B cell (primary cell): ENCODE data around the gene MED26. TPM values are rescaled to one million over a fixed set of nuclear protein-coding genes. Genes with fewer than 3 reads are reported as not detected.
"Not testable (repeated sequence)": the region's sequence is repeated elsewhere in the genome, so short reads cannot be mapped to it uniquely, and the experiment has no call there.

Source experiments
- ATAC-seq: fragments of 200-7000 bp; cut with Tn5 transposase; one replicate; pipeline ENCODE4 v1.10.0; 2021; ENCODE audit warnings: low read depth, mild to moderate bottlenecking, moderate number of reproducible peaks, moderate library complexity
- CTCF ChIA-PET: fragments of 350-600 bp; sonication (Branson Sonifier 250); formaldehyde crosslinking; loops from one replicate; lab custom pipeline; 2021; ENCODE audit warnings: antibody characterized with exemption, inconsistent platforms; lab: Charles Lee
- POLR2A ChIA-PET: fragments of 350-600 bp; sonication (Branson Sonifier 250); formaldehyde crosslinking; loops from one replicate; lab custom pipeline; 2021; ENCODE audit warnings: antibody characterized with exemption; lab: Charles Lee
- DNase-seq: peaks from one replicate; pipeline ENCODE4 v3.0.0; 2013
- H2AFZ ChIP-seq: 2 replicates; pipeline ENCODE4 v1.6.1; 2012; ENCODE audit warnings: mild to moderate bottlenecking, low read depth, low read length; ENCODE audit not compliant: insufficient read depth, poor library complexity, severe bottlenecking
- H3K27ac ChIP-seq, 2 donors: 1 replicate in 1 of 2; 2 replicates in 1 of 2; pipeline ENCODE4 v1.5.1; 2012 to 2013; ENCODE audit warnings: low read length in 2 of 2, mild to moderate bottlenecking in 2 of 2, moderate library complexity in 1 of 2
- H3K27me3 ChIP-seq, 4 experiments: fragments of 200-600 bp in 1 of 4; sonication (generic) in 1 of 4; replicated peaks in 1 of 4; 1 replicate in 2 of 4; 2 replicates in 2 of 4; pipeline versions ENCODE4 v1.6.1 to v1.7.0; 2013 to 2016; ENCODE audit warnings: low read length in 3 of 4, mild to moderate bottlenecking in 2 of 4, mixed read lengths in 1 of 4, moderate library complexity in 1 of 4; ENCODE audit not compliant: insufficient read depth in 4 of 4, control insufficient read depth in 3 of 4; ENCODE audit errors: control extremely low read depth in 1 of 4
- H3K36me3 ChIP-seq, 2 experiments: replicated peaks in 1 of 2; 1 replicate in 1 of 2; 2 replicates in 1 of 2; pipeline versions ENCODE4 v1.6.1 to v1.7.1; 2013; ENCODE audit warnings: low read length in 1 of 2; ENCODE audit not compliant: insufficient read depth in 2 of 2, control insufficient read depth in 1 of 2; ENCODE audit errors: control extremely low read depth in 1 of 2, extremely low read depth in 1 of 2
- H3K4me1 ChIP-seq, 2 donors: fragments of 200-600 bp in 1 of 2; sonication (generic) in 1 of 2; 1 replicate in 1 of 2; 2 replicates in 1 of 2; pipeline versions ENCODE4 v1.5.1 to v1.6.1; 2013 to 2017; ENCODE audit warnings: low read length in 2 of 2; ENCODE audit not compliant: control insufficient read depth in 2 of 2, insufficient read depth in 2 of 2
- H3K4me2 ChIP-seq: replicated peaks from 2 replicates; pipeline ENCODE3; 2012; ENCODE audit warnings: mild to moderate bottlenecking, low read depth, low read length; ENCODE audit not compliant: poor library complexity, severe bottlenecking
- H3K4me3 ChIP-seq, 5 experiments: fragments of 200-600 bp in 1 of 5; sonication (generic) in 1 of 5; 1 replicate in 3 of 5; 2 replicates in 2 of 5; pipeline versions ENCODE4 v1.5.1 to v1.7.0; 2011 to 2016; ENCODE audit warnings: low read length in 4 of 5, mild to moderate bottlenecking in 4 of 5, low read depth in 2 of 5, control low read depth in 1 of 5, moderate library complexity in 1 of 5; ENCODE audit not compliant: insufficient read depth in 1 of 5; ENCODE audit errors: control extremely low read depth in 1 of 5, extremely low read depth in 1 of 5
- H3K79me2 ChIP-seq: fragments of 200-600 bp; sonication (generic); one replicate; pipeline ENCODE4 v1.6.0; 2016; ENCODE audit warnings: low read length; ENCODE audit not compliant: control insufficient read depth, insufficient read depth
- H3K9ac ChIP-seq: fragments of 200-600 bp; sonication (generic); 2 replicates; pipeline ENCODE4 v1.6.1; 2017; ENCODE audit warnings: mild to moderate bottlenecking, low read length, moderate library complexity
- H3K9me3 ChIP-seq, 3 donors: one replicate each; pipeline versions ENCODE4 v1.6.1 to v1.7.1; 2013; ENCODE audit warnings: low read length in 2 of 3; ENCODE audit not compliant: control insufficient read depth in 2 of 3, insufficient read depth in 1 of 3; ENCODE audit errors: control extremely low read depth in 1 of 3
- H4K20me1 ChIP-seq: 2 replicates; pipeline ENCODE4 v1.6.0; 2012; ENCODE audit warnings: mild to moderate bottlenecking, low read length; ENCODE audit not compliant: insufficient read depth, control insufficient read depth, poor library complexity, severe bottlenecking
- H3K27ac Mint-ChIP-seq: one replicate; pipeline ENCODE4 v1.8.0; 2021; ENCODE audit warnings: mixed read lengths
- H3K27me3 Mint-ChIP-seq: one replicate; pipeline ENCODE4 v1.8.0; 2021; ENCODE audit warnings: mixed read lengths
- H3K4me1 Mint-ChIP-seq: one replicate; pipeline ENCODE4 v1.8.0; 2021; ENCODE audit warnings: mixed read lengths
- H3K4me3 Mint-ChIP-seq: one replicate; pipeline ENCODE4 v1.8.0; 2021; ENCODE audit warnings: mixed read lengths
- H3K9me3 Mint-ChIP-seq: one replicate; pipeline ENCODE4 v1.8.0; 2022; ENCODE audit warnings: mixed read lengths; ENCODE audit not compliant: insufficient read depth
- EZH2 ChIP-seq: IDR thresholded peaks from 2 replicates; pipeline ENCODE4 v1.6.1; 2012; ENCODE audit warnings: borderline replicate concordance, low read depth, mild to moderate bottlenecking, moderate library complexity, low read length; ENCODE audit not compliant: insufficient read depth, poor library complexity, severe bottlenecking
- WGBS: methylation state at CpG from one replicate; pipeline ENCODE4 v1.1.5; 2013; ENCODE audit warnings: missing lambda C conversion rate; ENCODE audit not compliant: insufficient coverage; 5-methylcytosine and 5-hydroxymethylcytosine counted together
- intact Hi-C: fragments of 100-400 bp; cut with micrococcal nuclease; formaldehyde crosslinking; loops from one replicate; pipeline ENCODE4 v1.10.0; 2022
- polyA plus RNA-seq: library from polyadenylated mRNA; depleted of rRNA; stranded (reverse); fragments of >200 nt; gene quantifications from 2 replicates; pipeline ENCODE4 v1.2.3, GENCODE V29; 2012
- total RNA-seq, 2 donors: library from RNA; stranded (reverse); fragments of 120-200 nt in 1 of 2; gene quantifications; 1 replicate in 1 of 2; 2 replicates in 1 of 2; pipeline versions ENCODE4 v1.2.3 to v1.2.4, GENCODE V29; 2013 to 2022
- TF ChIP-seq, protein P1 (sequence below): fragments of 200-600 bp; IDR thresholded peaks from one replicate; pipeline ENCODE4 v1.8.0; 2022; ENCODE audit warnings: antibody characterized with exemption, mild to moderate bottlenecking

The MED26 gene
- total and polyA plus RNA-seq, 2 donors (not counting 1 experiment from before 2014, with no cell fraction given): 15.6 to 33.6 TPM

DNA sequence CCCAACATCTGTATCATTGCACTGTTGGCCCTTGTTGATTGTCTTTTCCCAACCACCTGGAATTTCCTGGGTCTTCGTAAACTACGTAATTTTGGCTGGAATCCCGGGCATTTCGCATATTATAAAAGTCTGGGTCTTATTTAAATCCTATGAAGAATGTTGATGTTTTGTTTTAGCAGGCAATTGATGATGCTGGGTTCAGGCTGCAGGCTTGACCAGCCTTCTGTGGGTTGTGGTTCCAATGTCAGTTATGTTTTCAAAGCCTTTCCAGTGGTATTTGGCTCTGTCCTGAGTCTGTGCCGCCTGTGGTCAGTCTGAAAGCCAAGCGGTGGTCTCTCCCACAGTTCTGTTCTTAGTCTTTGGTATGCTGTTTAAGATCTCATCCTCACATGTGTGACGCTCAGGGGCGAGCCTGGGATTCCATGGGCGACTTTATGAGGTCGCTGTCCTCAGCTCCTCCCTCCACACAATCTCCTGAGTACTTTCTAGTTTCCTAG lies 68.2 kb downstream of the MED26 start:
- Histone ChIP-seq H3K79me2 (peaks cover 21% of the 10 kb centered on the region), H3K4me1 (no peaks in the 10 kb centered on the region), H3K4me2 (no peak overlapping the region), H3K36me3 (peaks cover 22 to 30% of the 10 kb centered on the region in 2 experiments), H3K27ac (no peak overlapping the region), H3K9ac (no peak overlapping the region), H3K9me3 (no peaks in the 10 kb centered on the region), H2AFZ (no peak overlapping the region), H3K27me3 (no peaks in the 10 kb centered on the region), H3K4me3 (no peak overlapping the region), H4K20me1 (no peaks in the 10 kb centered on the region)
- Mint-ChIP-seq H3K27me3 (no peaks in the 10 kb centered on the region), H3K9me3 (no peaks in the 10 kb centered on the region), H3K4me3 (no peak overlapping the region), H3K27ac (no peak overlapping the region), H3K4me1 (no peaks in the 10 kb centered on the region)
- WGBS: 97% methylated on average over 10 of the region's 10 CpGs
- intact Hi-C loops: no loop called here
- DNase-seq (no peak), ATAC-seq (no peak)
- no peak for TF ChIP-seq EZH2
- TF ChIP-seq, protein P1, sequence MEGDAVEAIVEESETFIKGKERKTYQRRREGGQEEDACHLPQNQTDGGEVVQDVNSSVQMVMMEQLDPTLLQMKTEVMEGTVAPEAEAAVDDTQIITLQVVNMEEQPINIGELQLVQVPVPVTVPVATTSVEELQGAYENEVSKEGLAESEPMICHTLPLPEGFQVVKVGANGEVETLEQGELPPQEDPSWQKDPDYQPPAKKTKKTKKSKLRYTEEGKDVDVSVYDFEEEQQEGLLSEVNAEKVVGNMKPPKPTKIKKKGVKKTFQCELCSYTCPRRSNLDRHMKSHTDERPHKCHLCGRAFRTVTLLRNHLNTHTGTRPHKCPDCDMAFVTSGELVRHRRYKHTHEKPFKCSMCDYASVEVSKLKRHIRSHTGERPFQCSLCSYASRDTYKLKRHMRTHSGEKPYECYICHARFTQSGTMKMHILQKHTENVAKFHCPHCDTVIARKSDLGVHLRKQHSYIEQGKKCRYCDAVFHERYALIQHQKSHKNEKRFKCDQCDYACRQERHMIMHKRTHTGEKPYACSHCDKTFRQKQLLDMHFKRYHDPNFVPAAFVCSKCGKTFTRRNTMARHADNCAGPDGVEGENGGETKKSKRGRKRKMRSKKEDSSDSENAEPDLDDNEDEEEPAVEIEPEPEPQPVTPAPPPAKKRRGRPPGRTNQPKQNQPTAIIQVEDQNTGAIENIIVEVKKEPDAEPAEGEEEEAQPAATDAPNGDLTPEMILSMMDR: no peak
- POLR2A ChIA-PET: interaction anchor here (0.6 kb wide), 1 partner anchor 8 kb away, joined by 5 read pairs; no protein-coding TSS in a partner anchor
- CTCF ChIA-PET: interaction anchor here (0.6 kb wide), 1 partner anchor 29 kb away, joined by 3 read pairs; no protein-coding TSS in a partner anchor

GRCh38 chr19:16554776-16555175 lies 73.2 kb downstream of the MED26 start:
- Histone ChIP-seq H3K27ac (no peak overlapping the region), H3K9me3 (no peaks in the 10 kb centered on the region), H3K27me3 (no peaks in the 10 kb centered on the region), H3K9ac (no peak overlapping the region), H3K36me3 (peaks cover 5 to 34% of the 10 kb centered on the region in 2 experiments), H3K79me2 (peaks cover 19% of the 10 kb centered on the region), H3K4me1 (no peaks in the 10 kb centered on the region), H3K4me2 (no peak overlapping the region), H4K20me1 (no peaks in the 10 kb centered on the region), H2AFZ (no peak overlapping the region), H3K4me3 (no peak overlapping the region)
- Mint-ChIP-seq H3K4me3 (no peak overlapping the region), H3K27me3 (no peaks in the 10 kb centered on the region), H3K9me3 (no peaks in the 10 kb centered on the region), H3K4me1 (no peaks in the 10 kb centered on the region), H3K27ac (no peak overlapping the region)
- DNase-seq (no peak), ATAC-seq (no peak)
- intact Hi-C loops: no loop called here
- 43% methylated on average over 4 of the region's 8 CpGs for WGBS
- TF ChIP-seq, protein P1: no peak
- TF ChIP-seq EZH2: no peak
- POLR2A ChIA-PET: no interaction called here
- CTCF ChIA-PET: no interaction called here

DNA sequence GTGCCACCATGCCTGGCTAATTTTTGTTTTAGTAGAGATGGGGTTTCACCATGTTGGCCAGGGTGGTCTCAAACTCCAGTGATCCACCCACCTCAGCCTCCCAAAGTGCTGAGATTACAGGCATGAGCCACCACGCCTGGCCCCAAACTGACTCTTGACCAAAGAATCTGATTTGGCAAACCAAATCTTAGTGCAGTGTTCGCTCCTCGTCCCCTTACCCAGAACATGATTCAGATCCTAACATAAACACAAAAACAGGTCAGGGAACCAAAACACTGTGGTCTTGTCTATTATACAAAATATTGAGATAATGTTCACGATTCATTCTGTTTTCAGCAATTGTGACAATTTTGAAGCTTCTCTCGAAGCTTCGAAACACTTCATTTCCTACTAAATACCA lies 76.1 kb downstream of the MED26 start:
- ATAC-seq, H3K4me3 ChIP-seq, H3K27ac ChIP-seq, H3K27me3 Mint-ChIP-seq, H3K4me2 ChIP-seq, CTCF ChIA-PET, H4K20me1 ChIP-seq, DNase-seq, intact Hi-C loops, H3K4me1 Mint-ChIP-seq, H3K9ac ChIP-seq, H3K9me3 Mint-ChIP-seq, H2AFZ ChIP-seq, H3K27me3 ChIP-seq, H3K27ac Mint-ChIP-seq, H3K4me3 Mint-ChIP-seq, H3K4me1 ChIP-seq, H3K9me3 ChIP-seq: not testable (repeated sequence)
- Histone ChIP-seq H3K36me3 (peaks cover 1 to 31% of the 10 kb centered on the region in 2 experiments), H3K79me2 (peaks cover 26% of the 10 kb centered on the region)
- WGBS: 96% methylated on average over 3 of the region's 6 CpGs
- POLR2A ChIA-PET: interaction anchor here (0.7 kb wide), 1 partner anchor 8 kb away, joined by 5 read pairs; no protein-coding TSS in a partner anchor
